ENCODE results near the gene HAPSTR1.

The HAPSTR1 gene

DNA sequence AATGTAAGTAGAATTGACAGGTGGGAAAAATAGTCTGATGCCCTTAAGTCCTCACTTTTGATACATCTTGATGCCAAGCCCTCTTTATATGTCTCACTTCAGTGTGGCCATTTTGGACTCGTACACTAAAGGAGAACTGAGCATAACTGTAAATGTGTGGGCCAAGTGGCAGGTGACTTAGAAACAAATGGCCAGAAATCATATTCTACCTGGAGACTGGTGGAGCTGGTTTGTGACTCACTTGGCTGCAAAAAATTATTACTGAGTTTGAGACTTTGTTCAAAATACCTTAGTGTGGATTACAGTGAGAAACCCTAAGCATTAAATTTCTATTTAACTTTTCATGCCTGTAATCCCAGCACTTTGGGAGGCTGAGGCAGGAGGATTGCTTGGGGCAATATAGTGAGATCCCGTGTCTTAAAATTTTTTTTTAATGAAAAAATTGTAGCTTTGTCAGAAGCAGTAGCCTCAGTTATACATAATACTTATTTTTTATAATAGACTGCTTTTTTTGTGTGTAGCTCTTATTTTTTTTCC, 5.0 kb downstream of the HAPSTR1 start:
- DNase-seq (ENCODE audit: low spot score) = no peak

DNA sequence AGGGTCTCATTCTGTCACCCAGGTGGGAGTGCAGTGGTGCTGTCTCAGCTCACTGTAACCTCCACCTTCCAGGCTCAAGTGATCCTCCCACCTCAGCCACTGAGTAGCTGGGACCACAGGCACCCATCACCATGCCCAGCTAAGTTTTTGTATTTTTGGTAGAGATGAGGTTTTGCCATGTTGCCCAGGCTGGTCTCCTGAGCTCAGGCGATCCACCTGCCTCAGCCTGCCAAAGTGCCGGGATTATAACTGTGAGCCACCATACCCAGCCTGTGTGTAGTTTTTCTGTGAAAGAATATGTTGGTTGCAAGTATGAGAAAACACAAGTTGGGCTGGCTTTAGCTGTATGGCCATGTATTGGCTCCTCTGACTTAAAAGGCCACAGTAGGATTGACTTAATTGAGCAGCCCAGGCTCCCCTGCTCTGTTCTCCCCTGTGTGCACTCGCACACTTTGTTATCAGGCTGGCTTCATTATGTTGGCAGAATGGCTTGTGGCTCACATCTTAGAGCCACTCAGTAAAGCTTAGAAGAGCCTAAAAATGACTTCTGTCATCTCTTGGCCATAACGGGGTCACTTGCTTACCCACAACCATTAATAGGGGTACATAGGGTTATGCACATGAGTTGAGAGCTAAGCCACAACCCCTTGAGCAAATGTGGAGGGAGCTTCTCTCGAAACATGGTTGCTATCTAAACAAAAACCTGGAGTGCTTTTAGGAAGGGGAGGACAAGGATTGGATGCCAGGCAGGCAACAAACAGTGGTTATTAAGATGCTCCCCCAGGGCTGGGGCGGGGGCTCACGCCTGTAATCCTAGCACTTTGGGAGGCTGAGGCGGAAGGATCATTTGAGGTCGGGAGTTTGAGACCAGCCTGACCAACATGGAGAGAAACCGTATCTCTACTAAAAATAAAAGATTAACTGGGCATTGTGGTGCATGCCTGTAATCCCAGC, 6.1 kb downstream of the HAPSTR1 start:
- DNase-seq (ENCODE audit: low spot score) = no peak

DNA sequence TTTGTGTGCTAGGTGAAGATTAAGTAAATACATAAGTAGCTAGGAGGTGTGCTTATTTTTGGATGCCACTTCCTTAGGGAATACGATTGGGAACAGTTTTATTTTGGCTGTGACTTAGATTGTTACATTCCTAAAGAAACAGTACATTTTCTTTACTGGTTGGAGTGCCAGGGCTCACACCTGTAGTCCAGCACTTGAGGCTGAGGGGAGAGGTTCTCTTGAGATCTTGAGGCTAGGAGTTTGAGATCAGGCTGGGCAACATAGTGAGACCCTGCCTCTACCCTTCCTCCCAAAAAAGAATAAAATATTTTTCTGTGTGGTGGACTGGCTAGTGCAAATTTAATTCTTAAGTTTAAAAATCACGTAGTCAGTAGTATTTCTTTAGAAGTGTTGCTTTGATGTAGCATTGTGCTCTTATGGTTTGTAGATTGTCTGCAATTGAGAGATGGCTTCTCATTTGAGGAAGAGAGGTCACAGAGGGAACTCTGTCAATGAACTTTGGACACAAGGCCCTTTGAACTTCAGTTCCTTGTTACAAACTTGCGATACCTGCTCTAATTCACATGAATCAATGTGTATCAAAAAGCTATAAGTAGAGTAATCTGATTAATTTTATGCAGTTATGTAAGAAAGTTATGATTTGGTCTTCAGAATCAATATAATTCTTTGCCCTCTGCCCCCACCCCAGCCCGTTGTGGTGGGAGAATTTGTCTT, 7.1 kb downstream of the HAPSTR1 start:
- no peak for DNase-seq (ENCODE audit: low spot score)

DNA sequence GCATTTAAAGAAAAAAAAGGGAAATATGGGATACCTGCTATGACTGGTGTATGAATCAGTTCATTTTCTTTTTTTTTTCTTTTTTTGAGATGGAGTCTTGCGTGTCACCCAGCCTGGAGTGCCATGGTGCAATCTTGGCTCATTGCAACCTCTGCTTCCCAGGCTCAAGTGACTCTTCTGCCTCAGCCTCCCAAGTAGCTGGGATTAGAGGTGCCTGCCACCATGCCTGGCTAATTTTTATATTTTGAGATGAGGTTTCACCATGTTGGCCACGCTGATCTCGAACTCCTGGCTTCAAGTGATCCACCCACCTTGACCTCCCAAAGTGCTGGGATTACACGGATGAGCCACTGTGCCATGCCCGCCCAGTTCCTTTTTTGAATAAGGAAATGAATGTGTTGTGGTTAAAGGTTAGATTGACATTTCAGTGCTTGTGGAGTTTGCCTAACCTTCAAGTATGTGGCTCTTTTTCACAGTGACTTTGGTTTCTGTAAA, 7.7 kb downstream of the HAPSTR1 start:
- no peak for DNase-seq (ENCODE audit: low spot score)

DNA sequence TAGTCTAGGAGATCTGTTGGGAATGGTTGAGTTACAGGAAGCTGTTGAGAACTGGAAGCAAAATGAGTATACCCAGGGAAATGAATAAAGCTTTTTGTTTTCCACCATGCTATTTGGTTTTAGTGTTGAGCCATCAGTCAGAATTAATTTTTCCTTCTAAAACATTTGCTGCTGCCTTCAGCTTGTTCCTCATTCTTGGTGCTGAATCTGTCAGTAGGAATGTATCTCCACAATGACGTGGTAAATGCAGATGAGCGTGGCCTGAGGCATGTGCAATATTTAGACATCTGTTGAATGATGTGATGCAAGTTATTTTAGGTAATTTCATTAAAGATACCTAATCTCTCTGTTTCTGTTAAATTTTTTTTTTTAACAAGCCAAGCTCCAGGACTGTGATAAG, 10.9 kb downstream of the HAPSTR1 start:
- DNase-seq (ENCODE audit: low spot score) = no peak

DNA sequence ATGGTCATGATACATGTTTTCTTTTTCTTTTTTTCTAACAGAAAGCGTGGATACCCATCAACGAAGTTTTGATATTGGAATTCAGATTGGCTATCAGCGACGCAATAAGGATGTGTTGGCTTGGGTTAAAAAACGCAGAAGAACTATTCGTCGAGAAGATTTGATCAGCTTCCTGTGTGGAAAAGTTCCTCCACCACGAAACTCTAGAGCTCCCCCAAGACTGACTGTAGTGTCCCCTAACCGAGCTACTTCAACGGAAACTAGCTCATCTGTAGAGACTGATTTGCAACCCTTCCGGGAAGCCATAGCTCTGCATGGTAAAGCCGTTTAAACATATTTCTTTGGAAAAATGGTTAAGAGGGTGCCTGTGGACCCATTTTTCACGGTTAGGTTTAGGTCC, 11.5 kb downstream of the HAPSTR1 start:
- DNase-seq (ENCODE audit: low spot score) = no peak

DNA sequence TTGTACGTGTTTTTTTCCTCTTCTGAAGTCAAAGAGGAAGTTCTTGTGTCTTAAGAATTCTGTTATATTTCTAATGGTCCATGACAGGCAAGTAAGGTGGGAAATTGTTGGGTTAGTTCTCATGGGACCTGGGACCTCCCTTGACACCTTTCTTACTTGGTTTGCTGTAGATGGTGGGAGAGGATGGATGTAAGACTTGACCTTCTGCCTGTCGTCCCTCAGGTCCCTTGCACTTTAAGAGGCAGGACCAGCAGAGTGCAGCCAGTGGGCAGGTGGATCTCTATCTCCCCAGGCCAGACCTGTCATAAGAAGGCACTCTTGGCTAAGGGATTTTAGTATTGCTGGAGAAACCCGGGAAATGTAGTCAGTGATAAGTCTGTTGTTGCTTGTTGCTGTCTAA, 12.1 kb downstream of the HAPSTR1 start:
- no peak for DNase-seq (ENCODE audit: low spot score)

DNA sequence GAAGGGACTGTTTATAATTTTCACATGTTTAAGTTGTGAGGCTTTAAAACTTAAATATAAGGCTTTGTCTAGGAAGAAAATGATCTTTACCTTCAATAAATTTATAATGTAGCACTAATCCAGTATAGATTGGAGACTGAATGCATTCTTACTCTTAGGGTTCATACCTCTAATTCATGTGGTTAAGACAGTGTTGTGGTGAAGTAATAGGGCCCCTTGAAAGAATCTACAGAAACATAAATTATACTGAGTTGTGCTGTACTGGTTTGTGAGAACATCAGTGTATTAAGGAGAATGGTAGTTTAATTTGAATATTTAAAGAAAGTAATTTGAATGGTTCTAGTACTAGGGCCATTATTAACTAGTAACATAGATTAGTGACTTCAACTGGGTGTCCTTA, 13.7 kb downstream of the HAPSTR1 start:
- no peak for DNase-seq (ENCODE audit: low spot score)

DNA sequence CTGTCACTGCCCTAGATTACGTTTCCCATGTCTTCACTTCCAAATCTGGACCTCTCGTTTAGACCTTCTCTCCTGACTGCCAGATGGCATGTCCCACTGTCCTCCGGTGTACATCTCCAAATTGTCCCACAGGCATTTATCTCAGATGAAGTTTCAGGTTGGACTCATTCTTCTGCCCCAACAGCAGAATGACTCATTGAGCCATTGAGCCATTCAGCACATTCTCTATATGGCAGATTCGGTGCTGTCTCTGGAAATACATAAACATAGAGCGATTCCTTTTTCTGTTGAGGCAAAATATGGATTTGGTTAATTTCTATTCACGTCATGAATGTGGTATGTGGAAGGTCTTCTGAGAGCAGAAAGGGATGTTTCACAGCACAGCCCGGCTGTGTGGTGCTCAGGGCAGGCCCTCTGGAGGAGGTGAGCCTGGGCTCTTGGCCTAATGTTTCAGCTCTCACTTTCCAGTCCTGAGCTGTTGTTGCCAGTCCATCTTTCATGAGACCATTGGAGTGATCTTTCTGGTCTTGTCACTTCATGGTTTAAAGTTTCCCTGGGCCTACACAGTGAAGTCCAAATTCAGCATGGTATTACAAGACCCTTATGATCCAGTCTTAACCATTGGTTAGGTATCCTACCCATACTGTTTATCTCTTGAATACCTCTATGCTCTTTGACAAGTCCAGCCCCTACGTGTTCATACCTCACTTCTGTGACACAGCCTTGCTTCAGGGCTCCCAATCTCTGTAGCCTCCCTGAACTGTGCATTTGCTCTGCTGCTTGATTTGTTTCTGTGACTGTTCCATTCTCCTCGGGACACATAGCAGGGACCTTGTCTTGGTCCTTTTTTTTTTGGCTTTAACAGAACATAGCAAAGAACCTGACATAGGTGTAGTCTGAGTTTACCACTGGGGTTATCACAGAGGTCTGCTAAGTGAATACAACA, 15.9 kb downstream of the HAPSTR1 start:
- no peak for DNase-seq (ENCODE audit: low spot score)

DNA sequence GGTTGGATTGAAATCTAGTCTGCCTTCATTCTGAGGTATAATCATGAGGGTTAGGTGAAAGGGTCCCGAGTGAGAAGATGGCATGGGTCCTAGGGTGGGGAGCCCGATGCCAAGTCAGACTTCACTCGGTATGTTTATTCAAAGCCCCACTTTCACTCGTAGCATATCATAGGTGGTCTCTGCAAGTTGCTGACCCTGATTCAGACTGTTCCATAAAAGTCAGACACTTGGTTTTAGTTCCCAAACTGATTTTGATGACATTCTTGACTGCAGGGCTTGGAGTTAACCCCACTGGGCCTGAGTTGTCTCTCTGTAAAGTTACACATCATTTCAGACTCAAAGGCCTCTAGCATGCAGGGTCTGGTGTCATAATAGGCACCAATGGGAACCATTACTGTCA, 17.8 kb downstream of the HAPSTR1 start:
- DNase-seq (ENCODE audit: low spot score) = no peak

DNA sequence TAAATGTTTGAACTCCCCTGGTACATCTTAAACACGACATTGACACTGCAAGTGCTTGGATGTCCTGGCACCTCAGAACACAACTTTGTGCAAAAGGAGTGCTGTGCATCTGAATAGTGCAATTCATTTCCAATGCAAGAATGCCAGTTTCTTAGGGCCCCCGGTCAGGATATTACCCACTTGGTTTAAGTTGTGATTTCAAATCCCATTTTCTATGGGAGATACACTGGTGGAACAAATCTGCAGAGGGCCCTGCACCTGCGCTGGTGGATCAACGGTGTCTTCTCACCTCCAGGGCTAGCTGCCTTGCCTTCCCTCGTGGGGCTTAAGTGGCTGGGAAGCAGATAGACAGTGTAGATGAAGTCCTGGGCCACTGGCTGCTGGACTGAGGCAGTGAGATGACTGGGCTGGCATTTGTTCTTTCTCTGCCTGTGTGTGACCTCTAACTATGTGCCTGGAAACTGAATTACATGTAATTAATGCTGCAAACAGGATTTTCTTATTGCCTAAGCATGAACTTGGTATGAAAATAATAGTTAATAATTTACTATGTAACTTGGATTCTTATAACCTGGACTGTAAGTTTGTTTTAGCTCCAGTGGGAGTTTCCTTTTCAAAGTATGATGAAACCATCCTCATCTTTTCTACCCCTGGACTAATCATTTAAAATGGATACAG, 20.9 kb downstream of the HAPSTR1 start:
- no peak for DNase-seq (ENCODE audit: low spot score)

DNA sequence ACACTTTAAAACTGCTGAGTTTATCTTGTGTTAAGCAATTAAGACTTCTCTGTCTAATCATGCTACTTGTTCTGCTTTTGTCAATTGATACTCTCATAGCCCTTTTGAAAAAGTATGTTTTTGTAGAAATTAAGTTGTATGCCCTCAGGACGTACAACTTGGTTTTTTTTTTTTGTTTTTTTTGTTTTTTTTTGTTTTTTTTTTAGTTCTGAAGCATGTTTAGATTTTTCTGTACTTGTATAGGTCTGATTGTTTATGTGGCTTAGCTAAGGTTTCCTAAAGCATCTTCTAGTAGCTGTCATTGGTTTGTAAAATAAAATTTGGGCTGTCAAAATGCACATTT, 21.4 kb downstream of the HAPSTR1 start:
- DNase-seq (ENCODE audit: low spot score) = no peak

DNA sequence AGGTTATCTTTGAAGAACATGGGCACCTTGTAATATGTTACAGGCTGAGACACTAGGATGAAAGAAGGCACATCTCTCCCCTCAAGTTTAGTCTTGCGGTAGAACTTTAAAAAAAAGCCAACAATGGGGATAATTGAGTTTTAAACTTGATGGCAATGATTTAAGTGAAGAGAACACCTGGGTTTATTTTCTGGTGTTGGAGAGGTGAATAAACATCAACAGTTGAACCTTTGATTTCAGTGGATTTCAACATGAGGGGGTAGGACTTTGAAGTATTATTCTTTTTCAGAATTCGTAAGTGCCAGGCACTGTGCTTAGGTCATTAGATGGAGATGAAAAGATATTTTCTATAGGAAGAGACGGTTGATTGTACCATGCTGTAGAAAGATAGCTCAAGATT, 22.3 kb downstream of the HAPSTR1 start:
- DNase-seq (ENCODE audit: low spot score) = no peak

DNA sequence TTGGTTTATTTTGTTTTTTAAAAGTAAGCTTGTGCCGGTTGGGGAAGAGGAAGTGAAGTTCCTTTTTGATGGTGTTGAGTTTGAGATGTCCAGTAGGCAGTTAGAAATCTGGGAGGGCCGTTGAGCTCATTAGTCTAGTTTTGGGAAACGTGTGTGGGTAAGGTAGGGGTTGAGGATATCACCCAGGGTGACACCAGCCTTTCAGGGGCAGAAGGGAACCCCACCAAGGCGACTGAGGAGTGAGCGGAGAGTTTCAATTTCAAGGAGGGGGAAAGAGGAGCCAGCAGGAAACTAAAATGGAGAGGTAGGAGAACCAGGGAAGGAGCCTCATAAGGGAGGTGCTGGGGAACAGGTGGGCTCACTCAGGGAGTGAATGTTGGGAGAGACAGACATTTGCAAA, 22.7 kb downstream of the HAPSTR1 start:
- no peak for DNase-seq (ENCODE audit: low spot score)

DNA sequence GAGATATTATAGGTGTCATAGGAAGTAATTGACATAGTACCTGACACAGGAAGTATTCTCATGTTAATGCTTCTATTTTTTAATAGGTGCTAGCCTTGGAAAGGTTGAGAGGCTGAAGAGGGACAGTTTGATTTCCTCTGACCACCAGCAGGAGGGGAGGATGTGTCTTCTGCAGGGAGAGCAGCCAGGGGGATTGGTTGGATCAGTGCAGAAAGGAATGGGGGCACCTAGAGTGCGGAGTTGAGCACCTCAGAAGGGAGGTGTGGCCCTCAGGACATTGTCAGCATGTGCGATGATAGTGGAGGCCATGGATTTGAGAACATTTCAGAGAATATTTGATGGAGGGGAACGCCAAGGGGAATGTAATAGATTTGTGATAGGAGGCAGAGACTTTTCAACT, 23.4 kb downstream of the HAPSTR1 start:
- DNase-seq (ENCODE audit: low spot score) = no peak

DNA sequence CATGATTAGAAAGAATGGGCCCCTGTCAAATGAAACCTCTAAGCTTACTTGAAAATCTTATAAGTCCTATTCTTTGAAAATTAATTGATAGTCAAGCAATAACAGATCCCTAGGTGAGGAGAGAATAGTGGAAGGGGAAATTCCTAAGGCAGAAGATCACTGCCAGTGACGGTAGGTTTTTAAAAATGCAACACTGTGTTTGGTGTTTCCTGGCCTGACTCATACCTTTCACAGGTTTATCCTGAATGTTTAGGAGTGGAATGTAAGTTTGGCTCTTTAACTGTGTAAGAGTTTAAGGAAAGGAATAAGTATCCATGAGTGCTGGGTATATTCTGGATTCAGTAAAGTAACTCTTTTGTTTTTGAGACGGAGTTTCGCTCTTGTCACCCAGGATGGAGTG, 23.8 kb downstream of the HAPSTR1 start:
- no peak for DNase-seq (ENCODE audit: low spot score)

DNA sequence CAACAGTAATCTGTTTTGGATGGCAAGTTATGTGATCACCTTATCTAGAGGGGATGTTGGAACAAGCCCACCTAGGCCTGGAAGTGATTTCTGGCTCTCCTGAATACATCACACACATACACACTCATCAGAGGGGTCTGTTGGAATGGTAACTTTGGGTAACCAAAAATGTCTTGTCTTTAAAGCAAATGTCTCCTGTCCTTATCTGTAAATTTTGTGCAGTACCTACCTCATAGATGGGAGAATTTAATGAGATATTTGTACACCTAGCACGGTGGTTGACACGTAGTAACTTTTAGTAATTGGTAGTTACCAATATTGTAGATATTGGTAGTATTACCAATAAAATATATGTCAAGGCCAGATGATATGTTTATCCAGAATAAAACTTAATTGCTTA, 24.7 kb downstream of the HAPSTR1 start:
- DNase-seq (ENCODE audit: low spot score) = no peak

DNA sequence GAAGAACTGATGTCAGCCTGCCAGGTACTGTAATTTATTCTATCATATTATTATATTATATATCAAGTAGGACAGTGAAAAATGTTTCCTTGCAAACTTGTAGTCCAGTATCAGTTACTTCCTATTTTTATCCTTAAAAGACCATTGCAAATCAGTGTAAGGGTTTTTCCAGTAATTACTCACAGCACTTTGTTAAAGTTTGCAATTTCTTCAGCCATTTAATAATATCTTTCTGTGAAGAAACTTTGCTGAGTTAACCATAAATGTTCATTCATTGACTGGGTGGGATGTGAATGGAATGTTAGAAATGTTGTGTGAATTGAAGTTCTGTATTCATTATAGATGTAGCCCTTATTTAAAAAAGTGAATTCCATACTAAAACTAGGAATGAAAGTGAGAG, 26.7 kb downstream of the HAPSTR1 start:
- DNase-seq (ENCODE audit: low spot score) = no peak

DNA sequence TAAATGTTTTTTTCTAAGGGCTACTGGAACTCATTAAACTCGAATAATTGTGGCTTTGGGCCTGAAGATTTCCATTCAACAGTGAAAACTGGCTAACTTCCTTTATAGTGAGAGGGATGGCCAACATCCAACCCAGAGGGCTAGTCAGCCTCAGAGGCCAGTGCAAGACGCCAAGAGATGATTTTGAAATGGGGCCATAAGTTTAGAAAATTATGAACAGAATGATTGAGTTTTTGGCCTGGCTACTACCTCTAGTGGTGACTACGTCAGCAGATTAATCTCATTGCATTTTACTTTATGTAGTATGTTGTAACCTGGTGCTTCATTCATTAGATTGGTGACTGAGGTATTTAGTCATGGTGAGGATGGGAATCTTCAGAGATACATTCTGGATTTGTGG, 28.4 kb downstream of the HAPSTR1 start:
- peak; percentile 40 for DNase-seq (ENCODE audit: low spot score)

DNA sequence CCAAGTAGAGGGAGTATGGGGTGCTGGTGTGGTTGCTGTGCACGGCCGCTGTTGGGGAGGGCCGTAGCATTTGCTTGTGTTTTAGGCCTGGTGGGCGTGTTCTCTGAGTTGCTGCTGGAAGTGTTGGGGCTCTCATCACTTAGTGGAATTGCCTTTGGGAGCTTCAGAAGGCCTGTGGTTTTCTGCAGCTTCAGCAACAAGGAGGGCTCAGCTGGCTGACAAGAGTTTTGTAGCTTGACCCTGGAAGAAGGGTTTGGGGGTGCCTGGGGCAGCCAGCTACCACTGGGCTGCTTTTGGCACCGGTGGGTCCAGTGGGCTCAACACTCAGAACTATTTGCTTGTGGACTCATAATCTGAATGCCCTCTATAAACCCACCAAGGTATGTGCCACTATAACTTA, 30.9 kb downstream of the HAPSTR1 start:
- DNase-seq (ENCODE audit: low spot score) = no peak

DNA sequence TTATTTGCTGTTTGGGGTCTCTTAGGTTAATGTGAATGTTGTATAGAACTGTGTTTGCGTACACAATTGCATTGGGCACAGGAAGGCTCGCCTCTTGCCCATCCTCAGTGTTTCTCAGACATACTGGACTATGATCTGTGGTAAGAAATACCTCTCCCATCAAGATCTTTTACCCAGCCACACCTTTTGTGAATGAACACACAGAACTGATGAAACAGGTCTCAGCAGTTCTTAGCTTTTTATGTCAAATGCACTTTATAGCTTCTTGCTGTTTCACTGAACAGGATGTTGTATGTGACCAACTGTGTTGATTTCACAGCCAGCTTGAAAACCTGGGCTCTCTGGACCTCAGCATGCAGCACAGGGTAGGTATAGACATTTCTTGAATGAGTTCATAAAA, 31.5 kb downstream of the HAPSTR1 start:
- DNase-seq (ENCODE audit: low spot score) = no peak
